H1 (cell line): ENCODE results near the gene CNOT2. TPM values are rescaled to one million over a fixed set of nuclear protein-coding genes. Genes with fewer than 3 reads are reported as not detected.
A peak's percentile ranks its signal among the peaks of the same experiment; 100 is the strongest.

Experiments used
- CHD1 ChIP-seq: IDR thresholded peaks from 2 replicates; pipeline ENCODE4 v1.6.1; 2012; ENCODE audit warnings: low read depth, low read length, improper control_type of control experiment
- SIN3A ChIP-seq, 2 experiments: IDR thresholded peaks in 1 of 2; conservative IDR thresholded peaks in 1 of 2; 2 replicates each; pipeline ENCODE4 v1.6.1; 2011 to 2012; ENCODE audit warnings: low read length in 2 of 2, improper control_type of control experiment in 1 of 2, low read depth in 1 of 2, mild to moderate bottlenecking in 1 of 2
- polyA plus RNA-seq, 7 experiments: library from polyadenylated mRNA; depleted of rRNA in 3 of 7; stranded (reverse) in 5 of 7; unstranded in 2 of 7; fragments of >200 nt in 5 of 7; fragments of 200-250 nt in 2 of 7; gene quantifications; 1 replicate in 5 of 7; 2 replicates in 1 of 7; 4 replicates in 1 of 7; pipeline versions ENCODE4 v1.2.1 to v1.2.3, GENCODE V29; 2011 to 2013; ENCODE audit warnings: missing spikeins in 2 of 7, mixed read lengths in 2 of 7
- total RNA-seq: library from RNA; stranded (reverse); fragmentation: NEBNext Ultra II Directional; extraction: Animal tissue kit (Norgen Biotek cat#: 25700); gene quantifications from 2 replicates; pipeline ENCODE4 v1.2.1, GENCODE V29; 2021
- TF ChIP-seq, protein P1 (sequence below): IDR thresholded peaks from 2 replicates; pipeline ENCODE4 v1.6.1; 2012; ENCODE audit warnings: inconsistent platforms
- TF ChIP-seq, protein P2 (sequence below): IDR thresholded peaks from 2 replicates; pipeline ENCODE4 v1.6.1; 2012; ENCODE audit warnings: low read length, inconsistent platforms

Gene CNOT2
- total and polyA plus RNA-seq, 2 of the 8 experiments (the other 6 are each of a cell fraction or from before 2014, with no cell fraction given), result 61.2 to 64.8 TPM

DNA sequence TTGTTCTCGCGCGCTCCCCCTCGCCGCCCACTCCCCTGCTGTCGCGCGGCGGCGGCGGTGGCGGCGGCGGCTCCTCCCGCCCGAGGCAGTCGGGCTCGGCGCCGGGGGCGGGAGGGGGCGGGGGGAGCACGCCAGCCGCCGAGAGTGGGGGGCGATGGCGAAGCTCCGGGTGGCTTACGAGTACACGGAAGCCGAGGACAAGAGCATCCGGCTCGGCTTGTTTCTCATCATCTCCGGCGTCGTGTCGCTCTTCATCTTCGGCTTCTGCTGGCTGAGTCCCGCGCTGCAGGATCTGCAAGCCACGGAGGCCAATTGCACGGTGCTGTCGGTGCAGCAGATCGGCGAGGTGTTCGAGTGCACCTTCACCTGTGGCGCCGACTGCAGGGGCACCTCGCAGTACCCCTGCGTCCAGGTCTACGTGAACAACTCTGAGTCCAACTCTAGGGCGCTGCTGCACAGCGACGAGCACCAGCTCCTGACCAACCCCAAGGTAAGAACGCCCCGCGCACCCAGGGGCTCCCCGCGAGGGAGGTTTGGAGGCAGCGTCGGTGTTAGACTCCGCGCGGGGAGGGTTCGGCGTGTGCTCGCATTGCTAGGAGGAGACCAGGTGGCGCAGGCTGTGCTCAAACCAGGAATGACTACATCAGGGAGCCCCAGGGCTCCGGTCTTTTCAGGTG, 123.5 kb downstream of the CNOT2 start (continued):
- TF ChIP-seq SIN3A (conservative IDR thresholded peaks at IDR 0.05 in 1 of 2, IDR thresholded peaks at IDR 0.05 in 1 of 2; ENCODE audit: low read depth in 1 of 2, low read length in 2 of 2), result 0 out of 4 replicates have a peak, but pooled peaks of 1 of the 2 experiments have one; percentile 9
- TF ChIP-seq, protein P1, sequence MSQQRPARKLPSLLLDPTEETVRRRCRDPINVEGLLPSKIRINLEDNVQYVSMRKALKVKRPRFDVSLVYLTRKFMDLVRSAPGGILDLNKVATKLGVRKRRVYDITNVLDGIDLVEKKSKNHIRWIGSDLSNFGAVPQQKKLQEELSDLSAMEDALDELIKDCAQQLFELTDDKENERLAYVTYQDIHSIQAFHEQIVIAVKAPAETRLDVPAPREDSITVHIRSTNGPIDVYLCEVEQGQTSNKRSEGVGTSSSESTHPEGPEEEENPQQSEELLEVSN, result peak; percentile 55
- TF ChIP-seq, protein P2, sequence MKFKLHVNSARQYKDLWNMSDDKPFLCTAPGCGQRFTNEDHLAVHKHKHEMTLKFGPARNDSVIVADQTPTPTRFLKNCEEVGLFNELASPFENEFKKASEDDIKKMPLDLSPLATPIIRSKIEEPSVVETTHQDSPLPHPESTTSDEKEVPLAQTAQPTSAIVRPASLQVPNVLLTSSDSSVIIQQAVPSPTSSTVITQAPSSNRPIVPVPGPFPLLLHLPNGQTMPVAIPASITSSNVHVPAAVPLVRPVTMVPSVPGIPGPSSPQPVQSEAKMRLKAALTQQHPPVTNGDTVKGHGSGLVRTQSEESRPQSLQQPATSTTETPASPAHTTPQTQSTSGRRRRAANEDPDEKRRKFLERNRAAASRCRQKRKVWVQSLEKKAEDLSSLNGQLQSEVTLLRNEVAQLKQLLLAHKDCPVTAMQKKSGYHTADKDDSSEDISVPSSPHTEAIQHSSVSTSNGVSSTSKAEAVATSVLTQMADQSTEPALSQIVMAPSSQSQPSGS, result no peak
- no peak for TF ChIP-seq CHD1
